T1000 (cell line): ENCODE data around the gene PLA2G12B.

Source experiments
- DNase-seq: peaks from one replicate; lab custom pipeline; 2025; ENCODE audit warnings: mixed read lengths; lab: John Stamatoyannopoulos, UW

The PLA2G12B gene

GRCh38 chr10:72890086-72890485 lies 64.5 kb downstream of the PLA2G12B start:
- no peak for DNase-seq

- no peak for DNase-seq
Measured at GRCh38 chr10:72889391-72889831, 65.2 kb downstream of the PLA2G12B start.

GRCh38 chr10:72888151-72888638 lies 66.4 kb downstream of the PLA2G12B start:
- no peak for DNase-seq

- DNase-seq, result no peak
Measured at GRCh38 chr10:72887043-72887442, 67.6 kb downstream of the PLA2G12B start.

- no peak for DNase-seq
Measured at GRCh38 chr10:72886621-72887020, 68.0 kb downstream of the PLA2G12B start.

- DNase-seq, result no peak
Measured at GRCh38 chr10:72885953-72886352, 68.7 kb downstream of the PLA2G12B start.
